HG02610 (cell line): Measurements from ENCODE around the gene NRF1.
"Not testable (repeated sequence)": the region's sequence is repeated elsewhere in the genome, so short reads cannot be mapped to it uniquely, and the experiment has no call there.

Experiments used
- ATAC-seq: cut with Tn5 transposase; IDR thresholded peaks from one replicate; pipeline ENCODE4 v1.9.1; 2021; ENCODE audit warnings: mild to moderate bottlenecking, moderate library complexity; ENCODE audit not compliant: unreplicated experiment

Gene NRF1

GRCh38 chr7:129606803-129607202 lies 4.7 kb upstream of the NRF1 start:
- ATAC-seq: no peak

DNA sequence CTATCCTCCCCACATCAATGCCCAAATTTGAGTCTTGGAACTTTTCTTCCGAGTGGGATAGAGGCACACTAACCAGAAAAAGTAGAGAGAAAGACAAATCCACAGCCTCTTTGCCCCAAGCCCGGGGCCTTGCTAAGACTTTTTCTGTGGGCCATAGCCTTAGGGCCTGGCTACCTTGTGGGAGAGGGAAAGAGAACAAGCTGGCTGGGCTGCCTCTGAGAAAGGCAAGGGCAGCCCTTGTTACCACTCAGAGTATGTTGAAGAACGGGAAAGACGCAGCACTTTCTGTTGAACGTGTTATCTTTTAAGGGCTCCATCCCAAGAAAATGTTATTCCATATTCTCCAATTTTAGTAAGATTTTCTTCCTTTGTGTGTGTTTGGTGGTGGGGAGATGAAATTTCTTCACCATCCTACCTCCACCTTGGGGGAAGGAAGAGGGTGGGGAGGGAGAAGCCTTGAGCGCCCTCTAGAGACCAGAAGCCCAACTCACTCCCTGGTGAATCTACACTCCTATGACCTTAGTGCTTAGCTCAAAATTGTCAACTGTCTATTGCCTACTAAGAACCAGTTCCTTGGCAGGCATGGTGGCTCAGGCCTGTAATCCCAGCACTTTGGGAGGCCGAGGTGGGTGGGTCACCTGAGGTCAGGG lies 3.9 kb upstream of the NRF1 start:
- no peak for ATAC-seq

- no peak for ATAC-seq
Observed at GRCh38 chr7:129609666-129610065, 1.9 kb upstream of the NRF1 start.

DNA sequence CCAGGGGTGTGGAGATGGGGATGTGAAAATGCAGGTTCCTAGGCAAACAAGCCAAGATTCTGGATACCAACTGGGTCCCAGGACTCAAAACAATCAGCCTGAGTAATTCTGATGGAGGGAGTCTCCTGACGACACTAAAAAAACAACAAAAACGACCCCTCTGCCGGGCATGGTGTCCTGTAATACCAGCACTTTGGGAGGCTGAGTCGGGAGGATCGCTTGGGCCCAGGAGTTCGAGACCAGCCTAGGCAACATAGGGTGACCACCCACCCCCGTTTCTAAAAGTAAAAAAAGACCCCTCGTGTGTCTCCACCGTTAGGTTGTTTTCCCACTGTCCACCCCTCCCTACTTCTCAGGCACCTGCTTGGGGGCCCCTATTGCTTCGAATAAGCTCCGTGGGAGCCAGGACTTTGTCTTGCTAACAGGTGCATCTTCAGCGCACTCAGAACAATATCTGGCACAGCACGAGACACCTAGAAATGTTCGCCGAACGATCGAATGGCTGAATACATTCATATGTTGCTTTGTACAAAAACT lies 743 bp upstream of the NRF1 start:
- ATAC-seq: no peak

DNA sequence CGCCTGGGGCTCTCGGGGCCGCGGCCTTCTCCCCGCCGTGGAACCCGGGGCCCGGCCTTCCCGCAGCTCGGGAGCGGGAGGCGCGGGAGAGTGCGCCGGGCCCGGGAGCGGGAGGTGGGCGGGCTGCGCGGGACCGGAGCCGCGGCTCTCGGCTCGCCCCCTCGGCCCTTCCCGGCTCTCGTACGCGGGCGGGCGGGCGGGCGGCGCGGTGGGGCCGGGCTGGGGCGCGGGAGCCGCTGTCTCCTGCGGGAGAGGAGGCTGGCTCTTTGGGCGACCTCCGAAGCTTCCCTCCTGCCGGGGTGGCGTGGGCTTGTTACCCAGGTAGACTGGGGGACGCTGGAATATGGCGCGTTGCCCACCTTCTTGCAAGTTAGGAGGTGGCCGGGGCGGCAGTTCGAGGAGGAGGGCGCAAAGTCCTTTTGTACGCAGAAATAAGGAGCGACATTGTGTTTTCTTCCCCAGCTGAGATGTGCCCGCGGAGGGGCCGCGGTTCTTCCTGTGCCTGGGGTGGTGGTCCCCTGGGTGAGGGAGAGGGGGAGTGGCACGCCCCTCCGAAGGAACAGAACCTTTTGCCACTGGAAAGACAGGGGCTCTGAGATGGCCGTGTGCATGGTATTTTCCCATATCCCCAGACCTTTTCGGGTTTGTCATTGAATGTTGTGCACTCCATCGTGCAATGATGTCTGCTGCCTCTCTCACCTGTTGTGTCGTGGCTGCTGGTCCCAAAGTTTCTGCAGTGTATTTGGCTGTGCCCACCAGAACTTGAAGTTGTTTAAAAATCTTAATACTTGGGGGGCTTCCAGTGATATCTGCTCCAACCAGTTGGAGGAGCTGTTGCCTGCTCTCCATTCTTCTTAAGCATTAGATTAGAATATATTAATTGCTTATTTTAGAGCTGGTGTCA lies 844 bp downstream of the NRF1 start:
- peak; percentile 17 for ATAC-seq

DNA sequence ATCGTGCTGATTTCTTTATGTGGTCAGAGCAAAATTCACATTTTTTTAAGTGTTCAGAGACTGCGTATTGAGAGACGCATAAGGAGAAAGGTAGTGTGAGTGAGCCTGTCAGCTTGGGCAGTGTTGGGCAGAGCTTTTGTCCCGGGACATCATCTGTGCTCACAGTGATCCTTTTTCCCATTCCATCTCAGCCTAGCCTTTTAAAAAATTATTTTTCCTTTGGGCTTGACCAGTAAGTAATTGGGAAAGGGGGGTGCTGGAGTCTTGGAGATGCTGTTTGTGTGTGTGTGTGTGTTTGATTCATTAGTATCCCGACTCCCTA lies 1.5 kb downstream of the NRF1 start:
- no peak for ATAC-seq

GRCh38 chr7:129615018-129615417 lies 3.5 kb downstream of the NRF1 start:
- peak; percentile 43 for ATAC-seq

- no peak for ATAC-seq
Observed at GRCh38 chr7:129616530-129616929, 5.0 kb downstream of the NRF1 start.

- no peak for ATAC-seq
Observed at GRCh38 chr7:129617178-129617577, 5.7 kb downstream of the NRF1 start.

GRCh38 chr7:129617652-129618051 lies 6.1 kb downstream of the NRF1 start:
- ATAC-seq: no peak

GRCh38 chr7:129626896-129627295 lies 15.4 kb downstream of the NRF1 start:
- no peak for ATAC-seq

DNA sequence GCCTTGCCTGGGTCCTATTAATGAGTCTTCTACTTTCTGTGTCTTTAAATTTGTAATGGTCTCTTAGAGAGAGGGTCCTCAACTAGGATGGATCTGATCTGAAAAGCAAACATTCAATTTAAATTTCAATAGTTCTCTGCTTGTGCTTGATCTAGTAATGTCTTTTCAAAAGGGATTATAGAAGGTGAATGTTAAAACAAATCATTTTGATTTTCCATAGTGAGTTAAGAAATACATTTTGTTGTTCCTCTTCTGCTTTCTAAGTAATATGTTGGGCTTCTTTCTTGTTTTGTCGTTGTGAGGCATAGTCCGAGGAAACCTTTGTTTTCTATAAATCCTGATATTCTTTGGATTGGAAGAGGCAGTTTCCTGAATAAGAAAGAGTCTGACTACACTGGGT lies 18.8 kb downstream of the NRF1 start:
- ATAC-seq: no peak

DNA sequence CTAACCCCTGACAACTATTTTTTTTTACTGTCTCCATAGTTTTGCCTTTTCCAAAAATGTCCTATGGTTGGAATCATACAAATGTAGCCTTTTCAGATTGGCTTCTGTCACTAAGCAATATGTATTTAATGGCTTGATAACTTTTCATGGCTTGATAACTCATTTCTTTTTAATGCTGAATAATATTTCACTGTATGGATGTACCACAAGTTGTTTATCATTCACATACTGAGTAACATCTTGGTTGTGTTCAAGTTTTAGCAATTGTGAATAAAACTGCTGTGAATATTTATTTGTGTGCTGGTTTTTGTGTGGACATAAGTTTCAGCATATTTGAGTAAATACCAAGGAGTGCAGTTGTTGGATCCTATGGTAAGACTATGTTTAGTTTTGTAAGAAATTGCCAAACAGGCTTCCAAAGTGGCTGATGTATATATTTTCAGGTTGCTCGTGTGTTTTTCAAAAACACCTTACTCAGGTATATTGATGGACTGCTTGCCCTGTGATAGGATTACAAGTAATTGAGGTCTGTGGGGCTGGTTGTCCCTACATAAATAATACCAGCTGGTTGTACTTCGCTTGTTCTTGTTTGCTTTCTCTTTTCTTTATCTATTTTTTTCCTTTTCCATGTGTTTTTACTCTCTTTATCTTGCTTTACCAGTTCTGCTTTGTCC lies 23.0 kb downstream of the NRF1 start:
- ATAC-seq: no peak

- peak; percentile 81 for ATAC-seq
Observed at GRCh38 chr7:129635300-129636029, 23.9 kb downstream of the NRF1 start.

- not testable (repeated sequence) for ATAC-seq
Observed at GRCh38 chr7:129636030-129636550, 24.6 kb downstream of the NRF1 start.

DNA sequence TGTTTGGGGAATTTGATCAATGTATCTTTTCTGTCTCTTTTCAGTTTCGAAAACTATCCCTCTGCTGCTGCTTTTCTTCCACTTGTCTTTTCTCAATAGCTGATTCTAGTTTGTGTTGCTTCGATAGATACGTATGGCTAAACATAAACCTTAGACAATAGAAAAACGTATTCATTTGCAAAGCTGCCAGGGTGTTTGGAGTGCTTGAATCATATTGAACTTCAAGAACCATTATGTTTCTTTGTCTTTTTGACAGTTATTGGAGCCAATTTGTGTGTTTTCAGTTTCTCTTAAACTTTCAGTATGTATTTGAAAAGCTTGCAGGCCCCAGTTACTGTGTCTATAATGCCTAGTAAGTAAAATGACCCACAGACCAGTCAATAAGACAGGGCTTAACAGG lies 25.1 kb downstream of the NRF1 start:
- ATAC-seq: no peak

- no peak for ATAC-seq
Observed at GRCh38 chr7:129640400-129640799, 28.9 kb downstream of the NRF1 start.

DNA sequence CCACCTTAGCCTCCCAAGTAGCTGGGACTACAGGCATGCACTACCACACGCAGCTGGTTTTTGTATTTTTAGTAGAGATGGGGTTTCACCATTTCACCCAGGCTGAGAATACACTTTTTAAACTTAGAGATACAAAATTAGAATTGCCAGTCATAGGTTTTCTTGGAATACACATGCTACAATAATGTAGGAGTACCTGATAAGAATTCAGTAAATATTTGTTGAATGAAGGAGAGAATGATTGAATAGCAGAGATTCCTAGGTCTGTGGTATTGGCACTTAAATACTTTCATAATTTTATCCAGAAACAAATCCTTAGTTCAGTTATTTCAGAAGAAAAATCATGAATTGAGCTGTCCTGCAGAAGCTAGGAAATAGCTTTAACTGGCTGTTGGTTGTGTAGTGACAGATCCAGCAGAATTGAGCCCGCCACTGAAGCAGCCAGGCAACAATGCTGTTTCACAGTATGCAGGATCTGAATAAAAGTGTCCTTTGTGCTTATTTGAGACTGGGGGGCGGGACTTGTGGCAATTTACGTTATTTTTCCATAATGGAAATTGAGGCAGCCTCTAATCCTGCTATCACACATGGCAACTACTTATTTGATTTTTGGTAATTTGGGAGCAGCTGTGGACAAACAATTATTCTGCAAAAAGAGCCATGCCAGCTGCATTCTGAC lies 31.5 kb downstream of the NRF1 start:
- ATAC-seq: no peak

DNA sequence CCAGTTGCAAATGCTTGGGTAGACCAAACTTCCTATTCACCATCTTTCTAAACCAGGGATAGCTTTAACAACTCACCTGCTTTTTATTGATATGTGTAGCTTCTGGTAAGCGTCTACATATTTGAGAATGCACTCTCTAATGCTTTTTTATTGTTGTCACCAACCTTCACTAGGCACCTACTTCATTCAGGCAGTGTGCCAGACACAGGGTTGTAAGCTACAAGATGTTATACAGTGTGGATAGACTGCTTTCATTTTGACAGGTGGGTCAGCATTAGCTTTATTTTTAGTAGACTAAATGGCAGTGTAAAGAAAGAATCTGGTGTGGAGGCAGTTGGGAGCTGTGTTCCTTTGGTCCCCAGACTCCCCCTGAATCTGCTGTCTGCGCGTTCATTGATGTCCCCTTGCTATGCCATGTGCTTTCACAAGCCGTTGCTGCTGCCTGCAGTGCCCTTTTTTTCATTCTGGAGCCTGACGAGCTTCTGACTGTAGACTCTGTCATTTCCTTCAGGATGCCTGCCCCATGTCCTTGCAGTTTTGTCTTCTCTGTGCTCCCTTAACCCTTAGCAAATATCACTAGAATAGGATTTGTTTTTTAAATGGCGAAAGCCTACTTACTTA lies 32.1 kb downstream of the NRF1 start:
- ATAC-seq: no peak
